ENCODE measurements around the gene LACRT. TPM values are rescaled to one million over a fixed set of nuclear protein-coding genes. Genes with fewer than 3 reads are reported as not detected.

The LACRT gene
- total and polyA plus RNA-seq, 2 of the 13 experiments (the other 11 are each of a cell fraction or from before 2014, with no cell fraction given), result not detected

GRCh38 chr12:54631988-54632728 is 2.5 kb downstream of the LACRT start:
- peaks cover 3 to 15% of the 10 kb centered on the region in 2 experiments; a peak in 4 of 5 replicates for H3K27me3 ChIP-seq (ENCODE audit: control insufficient read depth in 1 of 2, insufficient read depth in 2 of 2, low read length in 2 of 2)
- H4K20me1 ChIP-seq (ENCODE audit: insufficient read depth, low read length), result no peaks in the 10 kb centered on the region
- H3K9me3 ChIP-seq (ENCODE audit: low read length), result peaks cover 12% of the 10 kb centered on the region
- ChIA-PET POLR2A (no interaction called here), CTCF (ENCODE audit: low intra/inter-chr PET ratio, low total read pairs) (no interaction called here)
- DNase-seq (ENCODE audit: low spot score) (no peak), ATAC-seq (0 out of 3 replicates have a peak, but pooled peaks have one; percentile 35), FAIRE-seq (no peak)
- intact Hi-C loops (cut with micrococcal nuclease; ENCODE audit: unreplicated experiment) (no loop called here), in situ Hi-C loops (cut with HindIII; ENCODE audit: extremely low pct_ligation_motif_present, low pct_unique_long_range_greater_than_20kb) (no loop called here)
- H3K79me2 ChIP-seq (ENCODE audit: insufficient read depth, low read length), result no peaks in the 10 kb centered on the region
- no peak overlapping the region for H3K27ac ChIP-seq (ENCODE audit: extremely low read length, insufficient read depth, low read length)
- no peak overlapping the region for H3K9ac ChIP-seq (ENCODE audit: insufficient read depth, low read depth, low read length)
- H3K4me3 ChIP-seq (replicated peaks in 1 of 3; ENCODE audit: insufficient read depth in 1 of 3, low read depth in 2 of 3, low read length in 3 of 3), result no peak overlapping the region
- WGBS (ENCODE audit: low lambda C conversion rate), result 9% methylated on average over 8 of the region's 8 CpGs
- H3K4me1 ChIP-seq (ENCODE audit: insufficient read depth, low read length), result no peaks in the 10 kb centered on the region
- TF ChIP-seq SP5 (CRISPR knock-in tag; IDR thresholded peaks at IDR 0.05; ENCODE audit: borderline replicate concordance, low read depth) (no peak), ZNF503 (CRISPR knock-in tag; IDR thresholded peaks at IDR 0.05) (no peak), ZBTB10 (CRISPR knock-in tag; IDR thresholded peaks at IDR 0.05; ENCODE audit: borderline replicate concordance) (no peak), IKZF1 (IDR thresholded peaks at IDR 0.05) (no peak), NFE2 (CRISPR knock-in tag; IDR thresholded peaks at IDR 0.05) (no peak)
- TF ChIP-seq, protein P1, sequence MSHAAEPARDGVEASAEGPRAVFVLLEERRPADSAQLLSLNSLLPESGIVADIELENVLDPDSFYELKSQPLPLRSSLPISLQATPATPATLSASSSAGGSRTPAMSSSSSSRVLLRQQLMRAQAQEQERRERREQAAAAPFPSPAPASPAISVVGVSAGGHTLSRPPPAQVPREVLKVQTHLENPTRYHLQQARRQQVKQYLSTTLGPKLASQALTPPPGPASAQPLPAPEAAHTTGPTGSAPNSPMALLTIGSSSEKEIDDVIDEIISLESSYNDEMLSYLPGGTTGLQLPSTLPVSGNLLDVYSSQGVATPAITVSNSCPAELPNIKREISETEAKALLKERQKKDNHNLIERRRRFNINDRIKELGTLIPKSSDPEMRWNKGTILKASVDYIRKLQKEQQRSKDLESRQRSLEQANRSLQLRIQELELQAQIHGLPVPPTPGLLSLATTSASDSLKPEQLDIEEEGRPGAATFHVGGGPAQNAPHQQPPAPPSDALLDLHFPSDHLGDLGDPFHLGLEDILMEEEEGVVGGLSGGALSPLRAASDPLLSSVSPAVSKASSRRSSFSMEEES (CRISPR knock-in tag; IDR thresholded peaks at IDR 0.05), result no peak
- BruUV-seq (replicated peaks), result no TSS peak
- no peak overlapping the region for H2AFZ ChIP-seq (ENCODE audit: low read length)
- no peaks in the 10 kb centered on the region for H3K36me3 ChIP-seq (replicated peaks in 1 of 2; ENCODE audit: control insufficient read depth in 1 of 2, insufficient read depth in 2 of 2, low read length in 2 of 2)
- H3K4me2 ChIP-seq (ENCODE audit: low read depth, low read length), result no peak overlapping the region
